HEK293 (cell line): Measurements from ENCODE around the gene TM7SF2.

Source experiments
- CTCF ChIA-PET: fragments of 350-600 bp; formaldehyde crosslinking; extraction: SDS; loops from one replicate; lab custom pipeline; 2021; ENCODE audit warnings: antibody characterized with exemption; lab: Yijun Ruan, JAX
- POLR2A ChIA-PET: fragments of 300-600 bp; formaldehyde crosslinking; extraction: SDS; loops from one replicate; lab custom pipeline; 2020; ENCODE audit warnings: antibody characterized with exemption, inconsistent platforms; lab: Yijun Ruan, JAX
- H3K27ac ChIP-seq: fragments of 200-500 bp; sonication (Bioruptor generic); 2 replicates; pipeline ENCODE4 v1.5.1; 2014; ENCODE audit warnings: low read depth, low read length, control low read depth, inconsistent platforms; ENCODE audit errors: extremely low read depth
- H3K36me3 ChIP-seq, 2 experiments: fragments of 200-500 bp in 1 of 2; sonication (Bioruptor generic) in 1 of 2; 1 replicate in 1 of 2; 2 replicates in 1 of 2; pipeline ENCODE4 v1.5.1; 2014 to 2017; ENCODE audit warnings: inconsistent platforms in 2 of 2, low read length in 2 of 2; ENCODE audit not compliant: control insufficient read depth in 2 of 2, insufficient read depth in 1 of 2
- H3K4me1 ChIP-seq: fragments of 200-500 bp; sonication (Bioruptor generic); 2 replicates; pipeline ENCODE4 v1.5.1; 2014; ENCODE audit warnings: mild to moderate bottlenecking, low read length, inconsistent platforms; ENCODE audit not compliant: control insufficient read depth, insufficient read depth
- H3K4me3 ChIP-seq: 2 replicates; pipeline ENCODE4 v1.5.1; 2011; ENCODE audit warnings: low read depth, mild to moderate bottlenecking, control low read depth, low read length, moderate library complexity
- H3K9me3 ChIP-seq: fragments of 200-500 bp; sonication (Bioruptor generic); 2 replicates; pipeline ENCODE4 v1.5.1; 2014; ENCODE audit warnings: low read depth, low read length, inconsistent platforms; ENCODE audit not compliant: control insufficient read depth, insufficient read depth
- CTCF ChIP-seq: fragments of 450-650 bp; formaldehyde crosslinking; IDR thresholded peaks from 2 replicates; pipeline ENCODE4 v1.5.1; 2016; ENCODE audit warnings: missing biosample characterization, missing genetic modification characterization
- INSM2 ChIP-seq: fragments of 450-650 bp; formaldehyde crosslinking; IDR thresholded peaks from 2 replicates; pipeline ENCODE4 v1.5.1; 2016; ENCODE audit warnings: missing biosample characterization, missing genetic modification characterization
- SP7 ChIP-seq: fragments of 450-650 bp; formaldehyde crosslinking; IDR thresholded peaks from 2 replicates; pipeline ENCODE4 v1.5.1; 2016; ENCODE audit warnings: missing biosample characterization, missing genetic modification characterization
- ZEB2 ChIP-seq: fragments of 450-650 bp; formaldehyde crosslinking; IDR thresholded peaks from 2 replicates; pipeline ENCODE4 v1.5.1; 2016; ENCODE audit warnings: missing biosample characterization, missing genetic modification characterization
- ZNF10 ChIP-seq: fragments of 450-650 bp; formaldehyde crosslinking; IDR thresholded peaks from 2 replicates; pipeline ENCODE4 v1.5.1; 2017; ENCODE audit warnings: missing biosample characterization, missing genetic modification characterization
- ZNF133 ChIP-seq: fragments of 450-650 bp; formaldehyde crosslinking; IDR thresholded peaks from 2 replicates; pipeline ENCODE4 v1.5.1; 2016; ENCODE audit warnings: missing biosample characterization, missing genetic modification characterization
- ZNF501 ChIP-seq: fragments of 450-650 bp; formaldehyde crosslinking; IDR thresholded peaks from 2 replicates; pipeline ENCODE4 v1.5.1; 2016; ENCODE audit warnings: missing biosample characterization, missing genetic modification characterization
- ZNF596 ChIP-seq: fragments of 450-650 bp; IDR thresholded peaks from 2 replicates; pipeline ENCODE4 v1.5.0; 2018; ENCODE audit warnings: missing biosample characterization, mild to moderate bottlenecking, missing genetic modification characterization, moderate library complexity
- ZNF639 ChIP-seq: fragments of 450-650 bp; formaldehyde crosslinking; IDR thresholded peaks from 2 replicates; pipeline ENCODE4 v1.5.1; 2016; ENCODE audit warnings: missing biosample characterization, missing genetic modification characterization
- ZNF701 ChIP-seq: fragments of 450-650 bp; formaldehyde crosslinking; IDR thresholded peaks from 2 replicates; pipeline ENCODE4 v1.5.1; 2016; ENCODE audit warnings: missing biosample characterization, missing genetic modification characterization
- ZNF776 ChIP-seq: fragments of 450-650 bp; formaldehyde crosslinking; IDR thresholded peaks from 2 replicates; pipeline ENCODE4 v1.5.0; 2017; ENCODE audit warnings: missing biosample characterization, missing genetic modification characterization, borderline replicate concordance
- ZSCAN5A ChIP-seq: fragments of 450-650 bp; formaldehyde crosslinking; IDR thresholded peaks from 2 replicates; pipeline ENCODE4 v1.5.1; 2016; ENCODE audit warnings: missing biosample characterization, missing genetic modification characterization
- TF ChIP-seq, protein P1 (sequence below): fragments of 450-650 bp; formaldehyde crosslinking; IDR thresholded peaks from 2 replicates; pipeline ENCODE4 v1.5.1; 2017; ENCODE audit warnings: missing biosample characterization, missing genetic modification characterization
- TF ChIP-seq, protein P2 (sequence below): fragments of 450-650 bp; formaldehyde crosslinking; IDR thresholded peaks from 2 replicates; pipeline ENCODE4 v1.5.1; 2016; ENCODE audit warnings: missing biosample characterization, missing genetic modification characterization

Gene TM7SF2

DNA sequence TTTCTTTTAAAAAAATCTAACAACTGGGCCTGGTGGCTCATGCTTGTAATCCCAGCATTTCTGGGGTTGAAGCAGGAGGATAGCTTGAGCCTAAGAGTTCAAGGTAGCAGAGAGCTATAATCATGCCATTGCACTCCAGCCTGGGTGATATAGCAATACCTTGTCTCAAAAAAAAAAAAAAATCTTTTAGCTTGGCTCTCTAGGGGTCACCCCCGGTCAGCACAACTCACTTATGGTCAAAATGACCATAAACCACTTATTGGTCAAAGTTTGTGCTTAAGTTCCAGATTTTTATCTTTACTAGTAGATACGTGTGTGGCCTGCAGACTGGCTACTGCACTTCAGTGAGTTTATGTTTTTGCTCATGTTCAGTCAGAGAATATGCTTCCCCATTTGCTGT lies 52.0 kb downstream of the TM7SF2 start:
- TF ChIP-seq ZNF639 (tag by site-specific recombination) (no peak), INSM2 (tag by site-specific recombination) (no peak), SP7 (tag by site-specific recombination) (no peak), ZNF501 (tag by site-specific recombination) (no peak), ZNF596 (tag by site-specific recombination) (no peak), ZSCAN5A (tag by site-specific recombination) (no peak), ZNF776 (tag by site-specific recombination) (no peak), CTCF (tag by site-specific recombination) (no peak), ZEB2 (tag by site-specific recombination) (no peak), ZNF133 (tag by site-specific recombination) (no peak), ZNF10 (tag by site-specific recombination) (no peak), ZNF701 (no peak)
- TF ChIP-seq, protein P1, sequence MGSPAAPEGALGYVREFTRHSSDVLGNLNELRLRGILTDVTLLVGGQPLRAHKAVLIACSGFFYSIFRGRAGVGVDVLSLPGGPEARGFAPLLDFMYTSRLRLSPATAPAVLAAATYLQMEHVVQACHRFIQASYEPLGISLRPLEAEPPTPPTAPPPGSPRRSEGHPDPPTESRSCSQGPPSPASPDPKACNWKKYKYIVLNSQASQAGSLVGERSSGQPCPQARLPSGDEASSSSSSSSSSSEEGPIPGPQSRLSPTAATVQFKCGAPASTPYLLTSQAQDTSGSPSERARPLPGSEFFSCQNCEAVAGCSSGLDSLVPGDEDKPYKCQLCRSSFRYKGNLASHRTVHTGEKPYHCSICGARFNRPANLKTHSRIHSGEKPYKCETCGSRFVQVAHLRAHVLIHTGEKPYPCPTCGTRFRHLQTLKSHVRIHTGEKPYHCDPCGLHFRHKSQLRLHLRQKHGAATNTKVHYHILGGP (tag by site-specific recombination): no peak
- TF ChIP-seq, protein P2, sequence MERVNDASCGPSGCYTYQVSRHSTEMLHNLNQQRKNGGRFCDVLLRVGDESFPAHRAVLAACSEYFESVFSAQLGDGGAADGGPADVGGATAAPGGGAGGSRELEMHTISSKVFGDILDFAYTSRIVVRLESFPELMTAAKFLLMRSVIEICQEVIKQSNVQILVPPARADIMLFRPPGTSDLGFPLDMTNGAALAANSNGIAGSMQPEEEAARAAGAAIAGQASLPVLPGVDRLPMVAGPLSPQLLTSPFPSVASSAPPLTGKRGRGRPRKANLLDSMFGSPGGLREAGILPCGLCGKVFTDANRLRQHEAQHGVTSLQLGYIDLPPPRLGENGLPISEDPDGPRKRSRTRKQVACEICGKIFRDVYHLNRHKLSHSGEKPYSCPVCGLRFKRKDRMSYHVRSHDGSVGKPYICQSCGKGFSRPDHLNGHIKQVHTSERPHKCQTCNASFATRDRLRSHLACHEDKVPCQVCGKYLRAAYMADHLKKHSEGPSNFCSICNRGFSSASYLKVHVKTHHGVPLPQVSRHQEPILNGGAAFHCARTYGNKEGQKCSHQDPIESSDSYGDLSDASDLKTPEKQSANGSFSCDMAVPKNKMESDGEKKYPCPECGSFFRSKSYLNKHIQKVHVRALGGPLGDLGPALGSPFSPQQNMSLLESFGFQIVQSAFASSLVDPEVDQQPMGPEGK (tag by site-specific recombination): no peak
- TF ChIP-seq, all 188 proteins: peak for 0
- ChIA-PET POLR2A (interaction anchor here (1.3 kb wide), 1 partner anchor 29 kb away, joined by 3 read pairs; no protein-coding TSS in a partner anchor), CTCF (interaction anchor here (0.7 kb wide), 1 partner anchor 27 kb away, joined by 3 read pairs; no protein-coding TSS in a partner anchor)
- H3K4me1 ChIP-seq: no peaks in the 10 kb centered on the region
- H3K36me3 ChIP-seq: no peaks in the 10 kb centered on the region
- no peaks in the 10 kb centered on the region for H3K9me3 ChIP-seq
- H3K4me3 ChIP-seq: no peak overlapping the region
- H3K27ac ChIP-seq: no peak overlapping the region
